CD4-positive, alpha-beta T cell treated with Interleukin-12 subunit alpha and Interleukin-12 subunit beta, for 1 hour (primary cell): ENCODE results near the gene AP1M2.
"Not testable (repeated sequence)": the region's sequence is repeated elsewhere in the genome, so short reads cannot be mapped to it uniquely, and the experiment has no call there.

Experiments
- DNase-seq: peaks from one replicate; pipeline ENCODE4 v3.0.0-alpha.2; 2020

AP1M2 gene

DNA sequence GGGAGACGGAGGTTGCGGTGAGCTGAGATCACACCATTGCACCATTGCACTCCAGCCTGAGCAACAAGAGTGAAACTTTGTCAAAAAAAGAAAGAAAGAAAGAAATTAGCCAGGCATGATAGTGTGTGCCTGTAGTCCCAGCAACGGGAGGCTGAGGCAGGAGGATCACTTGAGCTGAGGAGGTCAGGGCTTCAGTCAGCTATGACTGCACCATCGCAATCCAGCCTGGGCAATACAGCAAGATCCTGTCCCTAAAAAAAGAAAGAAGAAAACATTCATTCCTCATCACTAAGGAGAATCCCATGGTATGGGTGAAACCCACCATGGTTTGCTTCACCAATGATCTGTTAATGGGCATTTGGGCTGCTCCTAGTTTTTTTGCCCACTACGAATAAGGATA lies 13.0 kb upstream of the AP1M2 start:
- DNase-seq = no peak

DNA sequence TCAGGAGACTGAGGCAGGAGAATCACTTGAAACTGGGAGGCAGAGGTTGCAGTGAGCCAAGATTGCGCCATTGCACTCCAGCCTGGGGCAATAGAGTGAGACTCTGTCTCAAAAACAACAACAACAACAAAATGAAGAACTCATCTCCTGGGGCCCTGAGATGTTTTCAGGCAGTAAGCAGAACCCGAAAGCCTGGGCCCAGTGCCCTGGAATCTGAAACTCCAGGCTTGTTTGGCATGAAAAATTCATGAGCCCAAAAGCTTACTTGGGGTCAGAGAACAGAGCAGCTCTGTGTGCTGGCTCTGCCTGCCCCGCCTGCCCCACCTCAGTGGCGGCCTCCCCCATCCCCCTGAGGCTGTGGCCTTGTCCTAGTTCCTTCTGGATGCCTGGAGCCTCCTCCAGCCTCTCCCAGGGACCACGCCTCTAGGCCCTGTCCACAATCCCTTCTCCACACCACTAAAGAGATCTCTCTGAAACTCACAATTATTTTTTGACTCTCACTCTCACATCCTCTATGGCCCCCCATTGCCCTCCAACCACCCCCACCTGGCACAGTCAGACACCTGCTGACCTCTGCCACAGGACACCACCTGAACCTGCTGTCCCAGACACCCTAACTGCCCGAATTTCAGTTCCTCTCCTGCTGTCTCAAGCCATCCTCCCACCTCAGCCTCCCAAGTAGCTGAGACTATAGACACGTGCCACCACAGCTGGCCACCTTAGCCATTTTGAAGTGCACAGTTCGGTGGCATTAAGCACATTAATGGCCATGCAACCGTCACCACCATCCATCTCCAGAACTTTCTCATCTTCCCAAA lies 6.9 kb upstream of the AP1M2 start:
- DNase-seq = no peak

DNA sequence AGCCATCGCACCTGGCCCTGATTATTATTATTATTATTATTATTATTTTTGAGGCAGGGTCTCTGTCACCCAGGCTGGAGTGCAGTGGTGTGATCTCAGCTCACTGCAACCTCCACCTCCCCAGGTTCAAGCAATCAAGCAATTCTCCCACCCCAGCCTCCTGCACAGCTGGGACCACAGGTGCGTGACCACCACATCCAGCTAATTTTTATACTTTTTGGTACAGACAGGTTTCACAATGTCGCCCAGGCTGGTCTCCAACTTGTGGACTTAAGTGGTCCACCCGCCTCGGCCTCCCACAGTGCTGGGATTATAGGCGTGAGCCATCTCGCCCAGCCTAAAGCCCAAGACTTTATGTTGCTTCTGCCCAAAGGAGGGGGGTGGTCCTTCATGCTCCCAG lies 6.0 kb upstream of the AP1M2 start:
- no peak for DNase-seq

GRCh38 chr19:10587839-10588150 lies 683 bp upstream of the AP1M2 start:
- DNase-seq = no peak

DNA sequence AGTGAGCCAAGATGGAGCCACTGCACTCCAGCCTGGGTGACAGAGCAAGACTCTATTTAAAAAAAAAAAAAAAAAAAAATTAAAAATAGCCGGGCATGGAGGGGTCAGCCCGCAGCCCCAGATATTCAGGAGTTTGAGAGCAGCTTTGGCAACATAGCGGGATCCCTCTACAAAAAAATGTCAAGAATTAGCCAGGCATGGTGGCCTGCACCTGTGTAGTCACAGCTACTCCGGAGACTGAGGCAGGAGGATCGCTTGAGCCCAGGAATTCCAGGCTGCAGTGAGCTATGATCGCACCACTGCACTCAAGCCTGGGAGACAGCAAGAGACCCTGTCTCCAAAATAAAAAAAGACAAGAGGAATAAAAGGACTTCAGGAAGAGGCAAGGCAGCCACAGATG lies 716 bp downstream of the AP1M2 start:
- DNase-seq = no peak

- no peak for DNase-seq
Observed at GRCh38 chr19:10583036-10583776, 3.9 kb downstream of the AP1M2 start.

DNA sequence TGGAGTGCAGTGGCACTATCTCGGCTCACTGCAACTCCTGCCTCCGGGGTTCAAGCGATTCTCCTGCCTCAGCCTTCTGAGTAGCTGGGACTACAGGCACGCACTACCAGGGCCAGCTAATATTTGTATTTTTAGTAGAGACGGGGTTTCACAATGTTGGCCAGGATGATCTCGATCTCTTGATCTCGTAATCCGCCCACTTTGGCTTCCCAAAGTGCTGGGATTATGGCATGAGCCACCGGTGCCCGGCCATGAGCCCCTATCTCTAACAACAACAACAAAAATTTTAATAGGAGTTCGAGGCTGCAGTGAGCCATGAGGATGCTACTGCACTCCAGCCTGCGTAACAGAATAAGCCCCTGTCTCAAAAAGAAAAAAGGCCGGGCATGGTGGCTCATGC lies 5.0 kb downstream of the AP1M2 start:
- DNase-seq = no peak

- peak; percentile 90 for DNase-seq
Observed at GRCh38 chr19:10580979-10581631, 6.0 kb downstream of the AP1M2 start.

- DNase-seq = no peak
Observed at GRCh38 chr19:10577951-10578350, 9.2 kb downstream of the AP1M2 start.

DNA sequence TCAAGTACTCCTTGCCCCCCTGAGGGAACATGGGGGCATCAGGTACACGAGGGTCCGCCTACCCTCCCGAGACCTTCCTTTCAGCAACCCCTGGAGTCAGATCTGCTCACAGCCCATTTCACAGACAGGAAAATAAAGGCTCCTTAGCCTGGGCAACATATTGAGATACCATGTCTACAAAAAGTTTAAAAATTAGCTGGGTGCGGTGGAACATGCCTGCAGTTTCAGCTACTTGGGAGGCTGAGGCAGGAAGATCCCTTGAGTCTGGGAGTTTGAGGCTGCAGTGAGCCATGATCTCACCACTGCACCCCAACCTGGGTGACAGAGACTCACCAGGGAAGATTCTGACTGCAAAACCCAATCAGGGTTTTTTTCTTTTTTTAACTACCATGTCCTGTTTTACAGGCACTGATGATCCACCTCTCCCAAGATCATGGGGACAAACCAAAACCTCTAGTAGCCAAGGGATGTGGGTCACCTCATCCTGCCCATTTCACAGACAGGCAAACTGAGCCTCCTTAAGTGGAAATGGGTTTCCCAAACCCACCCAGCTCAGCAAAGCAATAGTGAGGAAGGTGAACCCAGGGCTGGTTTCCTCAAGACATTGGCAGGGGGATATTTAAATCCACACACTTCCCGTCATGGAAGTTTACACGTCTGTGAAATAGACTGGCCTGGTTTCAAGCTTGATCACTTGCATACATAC lies 11.9 kb downstream of the AP1M2 start:
- DNase-seq = no peak

GRCh38 chr19:10574462-10574861 lies 12.7 kb downstream of the AP1M2 start:
- no peak for DNase-seq

- not testable (repeated sequence) for DNase-seq
Observed at GRCh38 chr19:10573793-10574192, 13.3 kb downstream of the AP1M2 start.

GRCh38 chr19:10568826-10569651 lies 18.1 kb downstream of the AP1M2 start, which contains the start of gene CDKN2D:
TSS of gene CDKN2D (minus strand) at chr19:10568979. CDS start at chr19:10568653, 326 bp downstream.
- DNase-seq = peak; percentile 100

- DNase-seq = no peak
Observed at GRCh38 chr19:10568062-10568825, 18.9 kb downstream of the AP1M2 start.

DNA sequence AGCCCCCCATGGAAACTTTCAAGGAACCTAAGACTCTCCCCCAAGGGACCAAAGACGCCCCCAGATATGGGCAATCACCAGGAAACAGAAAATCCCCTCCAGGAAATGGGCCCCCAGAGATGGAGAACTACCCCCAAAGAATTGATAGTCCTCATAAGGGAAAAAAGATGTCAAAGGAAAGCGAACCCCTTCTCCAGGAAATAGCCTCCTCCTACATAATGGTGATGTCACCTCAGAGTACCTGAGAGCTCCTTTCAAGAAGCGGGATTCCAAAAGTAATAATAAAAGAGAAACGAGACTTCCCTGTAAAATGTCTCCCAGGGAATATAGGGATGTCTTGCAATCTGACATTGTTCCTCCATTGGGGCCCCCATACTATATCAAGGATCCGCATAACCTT lies 19.5 kb downstream of the AP1M2 start:
- peak; percentile 20 for DNase-seq

- DNase-seq = peak; percentile 80
Observed at GRCh38 chr19:10566658-10567410, 20.3 kb downstream of the AP1M2 start.

- no peak for DNase-seq
Observed at GRCh38 chr19:10566408-10566657, 20.8 kb downstream of the AP1M2 start.

DNA sequence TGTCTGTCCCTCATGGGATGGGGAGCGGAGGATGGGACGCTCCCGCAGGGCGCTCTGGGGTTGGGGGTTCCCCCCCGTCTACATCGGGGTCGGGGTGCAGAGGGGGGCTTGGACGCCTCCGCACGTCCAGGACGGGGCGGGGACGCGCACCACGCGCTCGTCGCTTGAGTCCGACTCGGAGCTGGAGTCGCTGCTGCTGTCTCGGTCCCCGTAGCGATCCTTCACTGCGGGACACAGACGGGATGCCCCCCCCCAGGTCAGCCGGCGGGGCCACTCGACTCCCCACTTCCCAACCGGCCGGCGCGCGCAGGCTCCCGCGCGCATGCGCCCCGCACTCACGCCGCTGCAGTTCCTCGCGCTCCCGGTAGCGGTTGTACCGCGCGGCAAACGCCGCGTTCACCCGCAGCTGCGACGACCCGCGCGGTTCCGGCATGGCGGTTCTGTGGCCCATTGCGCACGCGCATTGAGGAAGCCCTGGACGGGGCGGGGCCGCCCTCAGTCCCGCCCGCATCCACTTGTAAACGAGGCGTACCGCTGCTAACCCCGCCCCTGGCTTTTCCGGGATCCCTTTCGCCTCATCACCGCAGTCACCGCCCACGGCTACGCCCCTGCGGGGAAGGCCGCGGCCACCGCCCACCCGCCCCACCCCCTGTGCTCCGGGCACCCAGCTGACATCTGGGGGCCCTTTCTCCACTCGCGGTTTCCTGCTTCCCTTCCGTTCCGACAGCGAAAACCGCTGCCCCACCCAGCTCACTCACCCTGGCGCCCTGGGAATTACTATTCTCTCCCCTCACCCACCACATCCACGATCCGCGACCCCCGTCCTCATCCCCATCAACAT lies 21.3 kb downstream of the AP1M2 start, which contains the start of gene KRI1:
Gene KRI1, minus strand, starts transcription at position 444 of the 841 bp plus-strand sequence. Its CDS starts 11 bp downstream, at position 433.
- DNase-seq = peak; percentile 100

DNA sequence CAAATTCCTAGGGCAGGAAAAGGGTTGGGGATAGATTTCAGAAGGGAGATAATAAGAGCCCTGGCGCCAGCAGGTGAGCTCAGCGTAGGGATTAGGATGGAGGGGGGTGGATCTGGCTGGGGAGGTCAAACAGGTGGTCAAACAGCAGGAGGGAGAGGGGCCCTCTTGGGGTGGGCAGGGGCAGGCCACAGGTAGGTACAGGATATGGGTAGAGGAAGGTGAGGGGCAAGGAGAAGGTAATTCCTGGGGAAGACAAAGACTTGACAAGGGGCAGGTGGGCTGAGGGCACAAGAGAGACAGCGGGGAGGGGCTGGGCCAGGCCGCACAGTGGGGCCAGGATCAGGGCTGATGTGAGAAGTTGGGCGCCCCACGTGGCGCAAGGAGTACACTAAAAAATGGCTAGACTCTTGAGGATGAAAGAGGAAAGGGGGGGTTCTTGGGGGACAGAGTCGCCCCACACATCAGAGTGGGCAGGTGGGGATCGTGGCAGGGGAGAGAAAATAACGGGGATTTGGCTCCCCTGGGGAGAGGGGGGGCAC lies 22.0 kb downstream of the AP1M2 start:
- DNase-seq = peak; percentile 68

DNA sequence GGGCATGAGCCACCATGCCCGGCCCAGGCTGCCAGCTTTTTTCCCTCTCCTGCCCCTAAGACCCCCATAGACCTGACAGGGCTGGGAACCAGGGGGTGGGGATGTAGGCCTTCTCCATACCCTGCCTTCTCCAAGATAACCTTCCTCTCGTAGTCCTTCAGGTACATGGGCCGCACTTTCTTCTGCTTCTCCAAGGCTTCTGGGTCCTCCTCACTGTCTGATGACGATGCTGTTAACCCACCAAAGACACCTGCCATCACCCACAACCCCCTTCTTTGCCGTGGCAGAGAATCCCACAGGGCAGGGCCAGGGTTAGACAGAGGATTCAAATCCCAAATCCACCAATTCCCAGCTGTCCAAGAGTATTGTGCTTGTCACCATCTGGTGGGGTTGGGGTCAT lies 24.5 kb downstream of the AP1M2 start:
- no peak for DNase-seq
